ENCODE measurements around the gene TTBK1.

The TTBK1 gene

DNA sequence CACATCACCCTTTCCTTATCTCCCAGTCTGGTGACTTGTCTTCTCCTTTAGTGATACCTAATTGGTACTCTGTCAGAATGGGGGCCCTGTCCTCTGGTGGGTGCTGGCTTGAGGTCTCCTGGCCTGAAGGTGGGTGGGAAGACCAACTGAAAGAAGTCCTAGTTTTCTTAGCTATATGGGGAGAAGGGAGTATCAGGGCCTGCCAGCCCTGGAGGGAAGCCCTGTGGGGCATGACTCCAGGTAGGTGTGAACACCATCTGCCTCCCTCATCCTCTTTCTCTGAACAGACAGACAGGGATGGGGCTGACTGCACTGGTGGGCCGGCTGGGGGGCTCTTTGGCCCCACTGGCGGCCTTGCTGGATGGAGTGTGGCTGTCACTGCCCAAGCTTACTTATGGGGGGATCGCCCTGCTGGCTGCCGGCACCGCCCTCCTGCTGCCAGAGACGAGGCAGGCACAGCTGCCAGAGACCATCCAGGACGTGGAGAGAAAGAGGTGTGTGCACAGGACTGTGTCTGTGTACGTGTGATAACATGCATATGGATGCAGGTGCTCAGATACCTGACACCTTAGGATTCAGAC is 60.6 kb downstream of the TTBK1 start:
- H3K27ac ChIP-seq (ENCODE audit: insufficient read depth in 1 of 2, low read depth in 1 of 2, low read length in 2 of 2, poor library complexity in 1 of 2, severe bottlenecking in 2 of 2) = no peak overlapping the region
- peaks cover under 1 to 14% (median 10%) of the 10 kb centered on the region in 4 experiments for H3K4me1 ChIP-seq (ENCODE audit: control extremely low read depth in 1 of 4, control insufficient read depth in 4 of 4, insufficient read depth in 4 of 4, low read length in 3 of 4)
- no peak for DNase-seq
- no peaks in the 10 kb centered on the region for H3K36me3 ChIP-seq (ENCODE audit: control insufficient read depth in 4 of 4, insufficient read depth in 4 of 4, low read length in 3 of 4)
- ChIA-PET POLR2A (no interaction called here), CTCF (interaction anchor here (1.5 kb wide), 1 partner anchor 16 kb away, joined by 3 read pairs; no protein-coding TSS in a partner anchor)
- H3K9me3 ChIP-seq (ENCODE audit: control extremely low read depth in 1 of 5, control insufficient read depth in 4 of 5, insufficient read depth in 2 of 5, low read depth in 1 of 5, low read length in 4 of 5) = no peaks in the 10 kb centered on the region
- H3K4me3 ChIP-seq (ENCODE audit: control insufficient read depth in 1 of 7, extremely low read depth in 1 of 7, insufficient read depth in 4 of 7, low read depth in 2 of 7, low read length in 6 of 7) = no peak overlapping the region
- peaks cover 0 to 15% (median 2%) of the 10 kb centered on the region in 5 experiments for H3K27me3 ChIP-seq (replicated peaks in 2 of 5; ENCODE audit: control insufficient read depth in 4 of 5, insufficient read depth in 5 of 5, low read length in 4 of 5)
- WGBS (ENCODE audit: insufficient coverage) = 95% methylated on average over 8 of the region's 8 CpGs

DNA sequence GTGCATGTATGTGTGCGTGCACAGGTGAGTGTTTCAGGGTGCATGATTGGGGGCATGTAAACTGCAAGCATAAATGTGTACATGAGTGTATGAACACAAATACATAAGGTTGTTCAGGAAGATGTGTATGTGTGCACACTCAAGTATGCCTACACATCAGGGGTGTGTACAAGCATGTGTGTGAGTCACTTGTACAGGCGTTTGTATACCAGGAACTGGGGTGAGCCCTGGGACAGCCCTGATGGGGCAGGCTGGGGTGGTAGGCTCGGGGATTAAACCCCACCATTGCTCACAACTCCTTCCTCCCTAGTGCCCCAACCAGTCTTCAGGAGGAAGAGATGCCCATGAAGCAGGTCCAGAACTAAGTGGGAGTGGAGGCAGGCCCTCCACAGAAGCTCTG is 61.1 kb downstream of the TTBK1 start:
- no peak for DNase-seq
- Histone ChIP-seq H3K9me3 (ENCODE audit: control extremely low read depth in 1 of 5, control insufficient read depth in 4 of 5, insufficient read depth in 2 of 5, low read depth in 1 of 5, low read length in 4 of 5) (no peaks in the 10 kb centered on the region), H3K36me3 (ENCODE audit: control insufficient read depth in 4 of 4, insufficient read depth in 4 of 4, low read length in 3 of 4) (no peaks in the 10 kb centered on the region), H3K4me3 (ENCODE audit: control insufficient read depth in 1 of 7, extremely low read depth in 1 of 7, insufficient read depth in 4 of 7, low read depth in 2 of 7, low read length in 6 of 7) (no peak overlapping the region), H3K4me1 (ENCODE audit: control extremely low read depth in 1 of 4, control insufficient read depth in 4 of 4, insufficient read depth in 4 of 4, low read length in 3 of 4) (peaks cover 6 to 15% (median 13%) of the 10 kb centered on the region in 4 experiments), H3K27ac (ENCODE audit: insufficient read depth in 1 of 2, low read depth in 1 of 2, low read length in 2 of 2, poor library complexity in 1 of 2, severe bottlenecking in 2 of 2) (no peak overlapping the region), H3K27me3 (replicated peaks in 2 of 5; ENCODE audit: control insufficient read depth in 4 of 5, insufficient read depth in 5 of 5, low read length in 4 of 5) (peaks cover 0 to 17% (median 2%) of the 10 kb centered on the region in 5 experiments)
- POLR2A ChIA-PET = no interaction called here
- CTCF ChIA-PET = interaction anchor here (1.5 kb wide), 1 partner anchor 30 kb away, joined by 3 read pairs; no protein-coding TSS in a partner anchor
- WGBS (ENCODE audit: insufficient coverage) = 100% methylated on average over 1 of the region's 3 CpGs

DNA sequence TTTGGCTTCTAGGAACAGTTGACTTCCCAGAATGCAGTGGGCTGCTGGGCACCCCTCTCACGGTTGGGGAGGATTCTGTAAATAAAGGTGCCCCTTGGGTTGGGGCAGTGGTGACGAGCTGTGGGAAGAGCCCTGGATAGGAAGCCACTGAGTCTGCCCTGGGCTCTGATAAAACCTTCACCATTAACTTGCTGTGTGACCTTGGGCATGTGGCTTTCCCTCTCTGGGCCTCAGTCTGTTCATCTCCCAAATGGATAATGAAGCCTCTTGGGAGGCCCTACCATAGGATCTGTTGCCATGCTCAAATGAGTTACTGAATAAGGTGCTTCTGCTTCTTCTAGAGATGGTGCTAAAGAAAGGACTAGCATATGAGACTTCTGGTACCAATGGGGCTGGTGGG is 61.6 kb downstream of the TTBK1 start:
- CTCF ChIA-PET = interaction anchor here (1.0 to 1.5 kb wide), 2 partner anchors 8 to 30 kb away, joined by 3 to 4 read pairs; no protein-coding TSS in a partner anchor
- Histone ChIP-seq H3K4me1 (ENCODE audit: control extremely low read depth in 1 of 4, control insufficient read depth in 4 of 4, insufficient read depth in 4 of 4, low read length in 3 of 4) (peaks cover 6 to 16% (median 13%) of the 10 kb centered on the region in 4 experiments), H3K9me3 (ENCODE audit: control extremely low read depth in 1 of 5, control insufficient read depth in 4 of 5, insufficient read depth in 2 of 5, low read depth in 1 of 5, low read length in 4 of 5) (no peaks in the 10 kb centered on the region), H3K27me3 (replicated peaks in 2 of 5; ENCODE audit: control insufficient read depth in 4 of 5, insufficient read depth in 5 of 5, low read length in 4 of 5) (peaks cover 0 to 12% (median 2%) of the 10 kb centered on the region in 5 experiments), H3K4me3 (ENCODE audit: control insufficient read depth in 1 of 7, extremely low read depth in 1 of 7, insufficient read depth in 4 of 7, low read depth in 2 of 7, low read length in 6 of 7) (no peak overlapping the region), H3K27ac (ENCODE audit: insufficient read depth in 1 of 2, low read depth in 1 of 2, low read length in 2 of 2, poor library complexity in 1 of 2, severe bottlenecking in 2 of 2) (no peak overlapping the region), H3K36me3 (ENCODE audit: control insufficient read depth in 4 of 4, insufficient read depth in 4 of 4, low read length in 3 of 4) (no peaks in the 10 kb centered on the region)
- no peak for DNase-seq
- WGBS (ENCODE audit: insufficient coverage) = 100% methylated on average over 2 of the region's 2 CpGs
- POLR2A ChIA-PET = no interaction called here

DNA sequence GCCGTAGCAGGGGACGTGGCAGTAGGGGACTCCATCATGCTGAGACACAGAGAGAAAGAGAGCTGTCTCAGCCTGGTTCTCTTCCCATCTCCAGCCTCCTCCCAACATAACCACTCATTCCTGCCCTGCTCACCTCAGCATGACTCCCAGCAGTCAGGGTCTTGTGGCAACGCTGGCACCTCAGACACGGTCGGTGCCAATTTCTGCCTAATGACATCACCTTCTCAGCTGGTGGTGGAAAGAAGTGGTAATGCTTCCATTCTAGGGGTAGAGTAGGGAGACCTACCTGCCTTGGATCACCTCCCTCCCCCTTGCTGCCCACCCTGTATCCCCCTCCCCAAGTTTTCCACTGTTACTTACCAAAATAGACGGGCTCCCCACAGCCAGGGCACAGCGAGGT is 62.8 kb downstream of the TTBK1 start:
- whole genome bisulfite sequencing (ENCODE audit: insufficient coverage) = 95% methylated on average over 3 of the region's 7 CpGs
- POLR2A ChIA-PET = no interaction called here

GRCh38 chr6:43307451-43308100 is 64.3 kb downstream of the TTBK1 start:
- H3K4me3 ChIP-seq (ENCODE audit: control insufficient read depth in 1 of 7, extremely low read depth in 1 of 7, insufficient read depth in 4 of 7, low read depth in 2 of 7, low read length in 6 of 7) = no peak overlapping the region
- 91% methylated on average over 3 of the region's 5 CpGs for WGBS (ENCODE audit: insufficient coverage)
- H3K27ac ChIP-seq (ENCODE audit: insufficient read depth in 1 of 2, low read depth in 1 of 2, low read length in 2 of 2, poor library complexity in 1 of 2, severe bottlenecking in 2 of 2) = no peak overlapping the region
- H3K9me3 ChIP-seq (ENCODE audit: control extremely low read depth in 1 of 5, control insufficient read depth in 4 of 5, insufficient read depth in 2 of 5, low read depth in 1 of 5, low read length in 4 of 5) = no peaks in the 10 kb centered on the region
- peaks cover 0 to 8% (median 0%) of the 10 kb centered on the region in 5 experiments for H3K27me3 ChIP-seq (replicated peaks in 2 of 5; ENCODE audit: control insufficient read depth in 4 of 5, insufficient read depth in 5 of 5, low read length in 4 of 5)
- DNase-seq = no peak
- ChIA-PET POLR2A (no interaction called here), CTCF (interaction anchor here (0.7 to 3.9 kb wide), 15 partner anchors 8 to 92 kb away, joined by 3 to 25 read pairs (median 6); partner anchors contain the start of genes SLC22A7 and ZNF318)
- peaks cover 15 to 35% (median 19%) of the 10 kb centered on the region in 4 experiments for H3K4me1 ChIP-seq (ENCODE audit: control extremely low read depth in 1 of 4, control insufficient read depth in 4 of 4, insufficient read depth in 4 of 4, low read length in 3 of 4)
- H3K36me3 ChIP-seq (ENCODE audit: control insufficient read depth in 4 of 4, insufficient read depth in 4 of 4, low read length in 3 of 4) = no peaks in the 10 kb centered on the region

More for the DNA sequence above, 62.8 kb downstream of the TTBK1 start:
- H3K27me3 ChIP-seq (replicated peaks in 2 of 5; ENCODE audit: control insufficient read depth in 4 of 5, insufficient read depth in 5 of 5, low read length in 4 of 5) = peaks cover 0 to 11% (median 0%) of the 10 kb centered on the region in 5 experiments
- H3K4me1 ChIP-seq (ENCODE audit: control extremely low read depth in 1 of 4, control insufficient read depth in 4 of 4, insufficient read depth in 4 of 4, low read length in 3 of 4) = peaks cover 15 to 26% (median 17%) of the 10 kb centered on the region in 4 experiments
- CTCF ChIA-PET = interaction anchor here (0.9 to 1.5 kb wide), 3 partner anchors 9 to 28 kb away, joined by 3 to 4 read pairs (median 3); partner anchors contain the start of gene SLC22A7
- no peaks in the 10 kb centered on the region for H3K36me3 ChIP-seq (ENCODE audit: control insufficient read depth in 4 of 4, insufficient read depth in 4 of 4, low read length in 3 of 4)
- no peak for DNase-seq
- no peak overlapping the region for H3K27ac ChIP-seq (ENCODE audit: insufficient read depth in 1 of 2, low read depth in 1 of 2, low read length in 2 of 2, poor library complexity in 1 of 2, severe bottlenecking in 2 of 2)
- no peak overlapping the region for H3K4me3 ChIP-seq (ENCODE audit: control insufficient read depth in 1 of 7, extremely low read depth in 1 of 7, insufficient read depth in 4 of 7, low read depth in 2 of 7, low read length in 6 of 7)
- H3K9me3 ChIP-seq (ENCODE audit: control extremely low read depth in 1 of 5, control insufficient read depth in 4 of 5, insufficient read depth in 2 of 5, low read depth in 1 of 5, low read length in 4 of 5) = no peaks in the 10 kb centered on the region

GRCh38 chr6:43308101-43308989 is 65.1 kb downstream of the TTBK1 start, which contains the start of gene CRIP3:
Gene CRIP3, minus strand, starts transcription at chr6:43308826. Its CDS starts 34 bp downstream, at chr6:43308792.
- Histone ChIP-seq H3K4me3 (ENCODE audit: control insufficient read depth in 1 of 7, extremely low read depth in 1 of 7, insufficient read depth in 4 of 7, low read depth in 2 of 7, low read length in 6 of 7) (peak within 1 kb of the TSS; percentile 10 to 74 (median 32)), H3K27me3 (replicated peaks in 2 of 5; ENCODE audit: control insufficient read depth in 4 of 5, insufficient read depth in 5 of 5, low read length in 4 of 5) (peaks cover 0 to 8% (median 0%) of the 10 kb centered on the region in 5 experiments), H3K27ac (ENCODE audit: insufficient read depth in 1 of 2, low read depth in 1 of 2, low read length in 2 of 2, poor library complexity in 1 of 2, severe bottlenecking in 2 of 2) (no peak within 1 kb of the TSS), H3K36me3 (ENCODE audit: control insufficient read depth in 4 of 4, insufficient read depth in 4 of 4, low read length in 3 of 4) (no peaks in the 10 kb centered on the region), H3K4me1 (ENCODE audit: control extremely low read depth in 1 of 4, control insufficient read depth in 4 of 4, insufficient read depth in 4 of 4, low read length in 3 of 4) (peaks cover 22 to 43% (median 26%) of the 10 kb centered on the region in 4 experiments), H3K9me3 (ENCODE audit: control extremely low read depth in 1 of 5, control insufficient read depth in 4 of 5, insufficient read depth in 2 of 5, low read depth in 1 of 5, low read length in 4 of 5) (no peaks in the 10 kb centered on the region)
- 7% methylated on average over 28 of the region's 39 CpGs for WGBS (ENCODE audit: insufficient coverage)
- ChIA-PET CTCF (interaction anchor here (0.9 to 3.9 kb wide), 18 partner anchors 9 to 91 kb away, joined by 3 to 25 read pairs (median 6); no protein-coding TSS in a partner anchor), POLR2A (no interaction called here)
- DNase-seq = peak; percentile 61 to 79 (median 73)
